PC-3 (cell line): ENCODE data around the gene TRPC4AP. TPM values are rescaled to one million over a fixed set of nuclear protein-coding genes. Genes with fewer than 3 reads are reported as not detected.

Source experiments
- ATAC-seq: fragments of 200-7000 bp; cut with Tn5 transposase; 2 replicates; pipeline ENCODE4 v1.9.1; 2020; ENCODE audit warnings: mild to moderate bottlenecking, moderate library complexity
- BruUV-seq: library from RNA; stranded (reverse); fragments of 400-500 nt; replicated peaks from 2 replicates; lab custom pipeline; 2021; lab: Mats Ljungman, UMichigan
- CTCF ChIA-PET: fragments of 300-600 bp; sonication (Branson Sonifier 250); formaldehyde crosslinking; loops from one replicate; lab custom pipeline; 2022; ENCODE audit warnings: antibody characterized with exemption; lab: Charles Lee
- POLR2A ChIA-PET: fragments of 300-600 bp; sonication (Branson Sonifier 250); formaldehyde crosslinking; loops from one replicate; lab custom pipeline; 2022; ENCODE audit warnings: antibody characterized with exemption; ENCODE audit not compliant: unreplicated experiment; lab: Charles Lee
- DNase-seq: peaks from one replicate; pipeline ENCODE4 v3.0.0-alpha.2; 2015
- H2AFZ ChIP-seq: fragments of 300-600 bp; sonication (generic); 2 replicates; pipeline ENCODE4 v1.6.0; 2016; ENCODE audit warnings: antibody characterized with exemption, low read length
- H3F3A ChIP-seq: fragments of 300-600 bp; sonication (generic); one replicate; pipeline ENCODE4 v1.6.0; 2017; ENCODE audit warnings: antibody characterized with exemption, low read length, control low read depth, mild to moderate bottlenecking; ENCODE audit not compliant: unreplicated experiment
- H3K27ac ChIP-seq: fragments of 300-600 bp; sonication (generic); 2 replicates; pipeline ENCODE4 v1.5.1; 2016; ENCODE audit warnings: mild to moderate bottlenecking, low read length
- H3K27me3 ChIP-seq: fragments of 300-600 bp; sonication (generic); 2 replicates; pipeline ENCODE4 v1.6.1; 2016; ENCODE audit warnings: low read length, mixed read lengths
- H3K36me3 ChIP-seq: fragments of 300-600 bp; sonication (generic); 2 replicates; pipeline ENCODE4 v1.6.1; 2016; ENCODE audit warnings: low read depth, mixed run types, low read length, mixed read lengths
- H3K4me1 ChIP-seq: fragments of 300-600 bp; sonication (generic); 2 replicates; pipeline ENCODE4 v1.5.1; 2016; ENCODE audit warnings: low read length; ENCODE audit not compliant: insufficient read depth
- H3K4me2 ChIP-seq: fragments of 300-600 bp; sonication (generic); 2 replicates; pipeline ENCODE4 v1.6.0; 2016; ENCODE audit warnings: low read length
- H3K4me3 ChIP-seq: fragments of 300-600 bp; sonication (generic); 2 replicates; pipeline ENCODE4 v1.5.1; 2016; ENCODE audit warnings: mild to moderate bottlenecking, low read length, mixed read lengths
- H3K79me2 ChIP-seq: fragments of 300-600 bp; sonication (generic); 2 replicates; pipeline ENCODE4 v1.6.1; 2017; ENCODE audit warnings: low read length, mixed read lengths
- H3K9ac ChIP-seq: fragments of 300-600 bp; sonication (generic); 2 replicates; pipeline ENCODE4 v1.6.0; 2016; ENCODE audit warnings: mild to moderate bottlenecking, low read length
- H3K9me2 ChIP-seq: fragments of 300-600 bp; sonication (generic); replicated peaks from 2 replicates; pipeline ENCODE4 v1.6.1; 2016; ENCODE audit warnings: mixed run types, low read length, mixed read lengths
- H3K9me3 ChIP-seq: fragments of 300-600 bp; sonication (generic); 2 replicates; pipeline ENCODE4 v1.6.1; 2016; ENCODE audit warnings: low read length, mixed read lengths
- H4K20me1 ChIP-seq: fragments of 300-600 bp; sonication (generic); 2 replicates; pipeline ENCODE4 v1.6.1; 2016; ENCODE audit warnings: low read length, mixed read lengths
- CTCF ChIP-seq: fragments of 300-600 bp; sonication (generic); conservative IDR thresholded peaks from 2 replicates; pipeline ENCODE4 v1.5.1; 2017; ENCODE audit warnings: antibody characterized with exemption, low read depth, mild to moderate bottlenecking, low read length
- EZH2 ChIP-seq: fragments of 300-600 bp; sonication (generic); IDR thresholded peaks from one replicate; pipeline ENCODE4 v1.6.1; 2017; ENCODE audit warnings: antibody characterized with exemption, mild to moderate bottlenecking, low read length; ENCODE audit not compliant: unreplicated experiment
- EZH2phosphoT487 ChIP-seq: fragments of 300-600 bp; sonication (generic); IDR thresholded peaks from 2 replicates; pipeline ENCODE4 v1.6.1; 2018; ENCODE audit warnings: mild to moderate bottlenecking, antibody characterized with exemption, low read length, borderline replicate concordance
- intact Hi-C: fragments of 100-400 bp; cut with micrococcal nuclease; formaldehyde crosslinking; loops from 2 replicates; pipeline ENCODE4 v1.9.0; 2023
- total RNA-seq: library from RNA; depleted of rRNA; stranded (reverse); fragments of >200 nt; gene quantifications from 2 replicates; pipeline ENCODE4 v1.2.3, GENCODE V29; 2014

The TRPC4AP gene
- total RNA-seq, 1 experiment from 2014 or later: 46.9 TPM

GRCh38 chr20:35000311-35000921 is 92.2 kb downstream of the TRPC4AP start:
- no peak overlapping the region for H3K4me3 ChIP-seq
- ChIA-PET CTCF (interaction anchor here (0.5 kb wide), 1 partner anchor 96 kb away, joined by 5 read pairs; no protein-coding TSS in a partner anchor), POLR2A (no interaction called here)
- H3K27ac ChIP-seq: no peak overlapping the region
- H3K27me3 ChIP-seq: no peaks in the 10 kb centered on the region
- TF ChIP-seq EZH2phosphoT487: no peak
- TF ChIP-seq EZH2: no peak
- no peak for TF ChIP-seq CTCF
- DNase-seq: no peak
- H3K36me3 ChIP-seq: peaks cover 24% of the 10 kb centered on the region
- H3F3A ChIP-seq: no peaks in the 10 kb centered on the region
- no peak overlapping the region for H2AFZ ChIP-seq
- H3K9me2 ChIP-seq: no peaks in the 10 kb centered on the region
- no peak overlapping the region for H3K9ac ChIP-seq
- no peaks in the 10 kb centered on the region for H3K79me2 ChIP-seq
- H4K20me1 ChIP-seq: no peaks in the 10 kb centered on the region
- H3K9me3 ChIP-seq: no peaks in the 10 kb centered on the region
- intact Hi-C loops: no loop called here
- no TSS peak for BruUV-seq
- no peak for ATAC-seq
- no peak overlapping the region for H3K4me2 ChIP-seq
- H3K4me1 ChIP-seq: no peaks in the 10 kb centered on the region

DNA sequence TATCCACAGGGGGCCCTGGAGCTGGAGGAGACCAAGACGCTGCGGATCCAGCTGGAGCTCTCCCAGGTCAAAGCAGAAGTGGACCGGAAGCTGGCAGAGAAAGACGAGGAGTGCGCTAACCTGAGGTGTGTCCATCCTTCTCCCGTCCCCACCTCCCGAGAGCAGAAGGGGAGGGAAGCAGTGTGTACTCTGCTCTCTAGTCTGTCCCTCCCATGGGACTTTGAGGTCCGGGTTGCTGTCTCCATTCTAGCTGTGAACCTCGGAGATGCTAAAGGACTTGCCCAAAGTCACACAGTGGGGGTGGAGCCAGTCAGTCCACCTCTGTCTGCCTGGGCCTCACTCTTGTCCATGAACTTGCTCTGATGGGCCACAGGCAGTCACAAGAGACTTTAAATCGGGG is 92.8 kb downstream of the TRPC4AP start:
- H3K27ac ChIP-seq: no peak overlapping the region
- no peak overlapping the region for H3K4me3 ChIP-seq
- H3K4me1 ChIP-seq: no peaks in the 10 kb centered on the region
- H3K79me2 ChIP-seq: no peaks in the 10 kb centered on the region
- H3K9ac ChIP-seq: no peak overlapping the region
- TF ChIP-seq CTCF (no peak), EZH2phosphoT487 (no peak), EZH2 (no peak)
- no peaks in the 10 kb centered on the region for H3K27me3 ChIP-seq
- no TSS peak for BruUV-seq
- ChIA-PET CTCF (no interaction called here), POLR2A (no interaction called here)
- no peaks in the 10 kb centered on the region for H3F3A ChIP-seq
- ATAC-seq (no peak), DNase-seq (no peak)
- H4K20me1 ChIP-seq: no peaks in the 10 kb centered on the region
- H2AFZ ChIP-seq: no peak overlapping the region
- H3K36me3 ChIP-seq: peaks cover 17% of the 10 kb centered on the region
- intact Hi-C loops: no loop called here
- H3K9me3 ChIP-seq: no peaks in the 10 kb centered on the region
- no peaks in the 10 kb centered on the region for H3K9me2 ChIP-seq
- H3K4me2 ChIP-seq: no peak overlapping the region

DNA sequence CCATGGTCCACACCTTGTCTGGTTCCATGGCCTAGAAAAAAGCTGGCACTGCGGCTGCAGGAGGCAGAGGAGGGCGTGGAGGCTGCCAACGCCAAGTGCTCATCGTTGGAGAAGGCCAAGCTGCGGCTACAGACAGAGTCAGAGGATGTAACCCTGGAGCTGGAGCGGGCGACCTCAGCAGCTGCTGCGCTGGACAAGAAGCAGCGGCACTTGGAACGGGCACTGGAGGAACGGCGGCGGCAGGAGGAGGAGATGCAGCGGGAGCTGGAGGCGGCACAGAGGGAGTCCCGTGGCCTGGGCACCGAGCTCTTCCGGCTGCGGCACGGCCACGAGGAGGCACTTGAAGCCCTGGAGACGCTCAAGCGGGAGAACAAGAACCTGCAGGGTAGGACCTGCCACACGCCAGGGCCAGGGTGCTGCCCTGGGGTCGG is 93.6 kb downstream of the TRPC4AP start:
- H3K79me2 ChIP-seq: no peaks in the 10 kb centered on the region
- CTCF ChIA-PET: no interaction called here

More for the DNA sequence above, 93.6 kb downstream of the TRPC4AP start:
- H3K4me2 ChIP-seq: no peak overlapping the region
- POLR2A ChIA-PET: no interaction called here
- H3K27me3 ChIP-seq: no peaks in the 10 kb centered on the region
- no peak overlapping the region for H3K4me3 ChIP-seq
- H3K9me3 ChIP-seq: no peaks in the 10 kb centered on the region
- H3K9ac ChIP-seq: no peak overlapping the region
- no peak for TF ChIP-seq CTCF
- no peak for TF ChIP-seq EZH2phosphoT487
- no peak for TF ChIP-seq EZH2
- H3K4me1 ChIP-seq: no peaks in the 10 kb centered on the region
- no peaks in the 10 kb centered on the region for H3K9me2 ChIP-seq
- DNase-seq (no peak), ATAC-seq (no peak)
- no TSS peak for BruUV-seq
- peaks cover 14% of the 10 kb centered on the region for H3K36me3 ChIP-seq
- H3K27ac ChIP-seq: no peak overlapping the region
- H2AFZ ChIP-seq: no peak overlapping the region
- intact Hi-C loops: no loop called here
- H3F3A ChIP-seq: no peaks in the 10 kb centered on the region
- H4K20me1 ChIP-seq: no peaks in the 10 kb centered on the region
